Right lobe of liver (tissue), 4 donors: Measurements from ENCODE around the gene FCN3.

ENCODE experiments used
- CTCF ChIP-seq, 4 donors: fragments of 200-600 bp in 3 of 4; fragments of 450-650 bp in 1 of 4; IDR thresholded peaks; one replicate each; pipeline versions ENCODE4 v1.5.1 to v1.8.0; 2016 to 2022; ENCODE audit warnings: antibody characterized with exemption in 4 of 4, mild to moderate bottlenecking in 2 of 4
- POLR2A ChIP-seq: fragments of 450-650 bp; IDR thresholded peaks from one replicate; pipeline ENCODE4 v1.6.1; 2017; ENCODE audit warnings: antibody characterized with exemption, mild to moderate bottlenecking
- donor health status: DM: no; HTN: no; CAD: no.
- donor health status: DM: no; HTN: no; CAD: no.
- donor health status: DM: no; HTN: yes; CAD: no.

- TF ChIP-seq CTCF (IDR thresholded peaks at IDR 0.05) (no peak), POLR2A (no peak)
Observed at GRCh38 chr1:27342778-27343638, 31.6 kb downstream of the FCN3 start.
